HepG2 (cell line): ENCODE results near the gene LEPROT. TPM values are rescaled to one million over a fixed set of nuclear protein-coding genes. Genes with fewer than 3 reads are reported as not detected.

Experiments
- ATF7 ChIP-seq, 2 experiments: fragments of 450-650 bp in 1 of 2; sonication (generic) in 1 of 2; formaldehyde crosslinking in 1 of 2; IDR thresholded peaks; 2 replicates each; pipeline versions ENCODE4 v1.4.0 to v1.6.1; 2016 to 2020; ENCODE audit warnings: antibody characterized with exemption in 1 of 2, mild to moderate bottlenecking in 1 of 2, missing genetic modification reagents in 1 of 2
- CENPT ChIP-seq: sonication (generic); formaldehyde crosslinking; IDR thresholded peaks from 2 replicates; pipeline ENCODE4 v1.8.0; 2022; ENCODE audit warnings: low read depth, mild to moderate bottlenecking, moderate library complexity, missing genetic modification reagents
- DR1 ChIP-seq: sonication (generic); formaldehyde crosslinking; IDR thresholded peaks from 2 replicates; pipeline ENCODE4 v1.8.0; 2021; ENCODE audit warnings: mild to moderate bottlenecking, missing genetic modification reagents, inconsistent platforms
- ELF1 ChIP-seq: sonication (generic); formaldehyde crosslinking; IDR thresholded peaks from 2 replicates; pipeline ENCODE4 v1.4.0; 2020; ENCODE audit warnings: missing genetic modification reagents
- FOXJ3 ChIP-seq: sonication (generic); formaldehyde crosslinking; IDR thresholded peaks from 2 replicates; pipeline ENCODE4 v1.4.0; 2020; ENCODE audit warnings: missing genetic modification reagents, mild to moderate bottlenecking, borderline replicate concordance
- HDAC2 ChIP-seq: sonication (generic); formaldehyde crosslinking; IDR thresholded peaks from 2 replicates; pipeline ENCODE4 v1.4.0; 2020; ENCODE audit warnings: missing genetic modification reagents
- KAT2B ChIP-seq: fragments of 150-350 bp; IDR thresholded peaks from 2 replicates; pipeline ENCODE4 v1.6.1; 2014; ENCODE audit warnings: low read depth, low read length, borderline replicate concordance
- MIXL1 ChIP-seq: IDR thresholded peaks from 2 replicates; pipeline ENCODE4 v1.6.1; 2016
- NFATC3 ChIP-seq: sonication (generic); formaldehyde crosslinking; IDR thresholded peaks from 2 replicates; pipeline ENCODE4 v1.5.1; 2020; ENCODE audit warnings: mild to moderate bottlenecking, missing genetic modification reagents
- NFKBIZ ChIP-seq: IDR thresholded peaks from 2 replicates; pipeline ENCODE4 v1.6.1; 2018; ENCODE audit warnings: missing genetic modification reagents, missing compliant biosample characterization
- NR2F6 ChIP-seq, 2 experiments: IDR thresholded peaks; 2 replicates each; pipeline ENCODE4 v1.6.1; 2016; ENCODE audit warnings: antibody characterized with exemption in 1 of 2, mild to moderate bottlenecking in 1 of 2
- NRL ChIP-seq: sonication (generic); formaldehyde crosslinking; IDR thresholded peaks from 2 replicates; pipeline ENCODE4 v1.5.0; 2020; ENCODE audit warnings: missing genetic modification reagents, mild to moderate bottlenecking, moderate library complexity, borderline replicate concordance
- PHF20 ChIP-seq: sonication (generic); formaldehyde crosslinking; IDR thresholded peaks from 2 replicates; pipeline ENCODE4 v1.5.0; 2020; ENCODE audit warnings: mild to moderate bottlenecking, missing genetic modification reagents
- POGZ ChIP-seq: sonication (generic); formaldehyde crosslinking; IDR thresholded peaks from 2 replicates; pipeline ENCODE4 v1.4.0; 2020; ENCODE audit warnings: mild to moderate bottlenecking, missing genetic modification reagents
- ZKSCAN8 ChIP-seq: IDR thresholded peaks from 2 replicates; pipeline ENCODE4 v1.6.1; 2016; ENCODE audit warnings: borderline replicate concordance, missing genetic modification reagents, missing compliant biosample characterization
- ZNF205 ChIP-seq: IDR thresholded peaks from 2 replicates; pipeline ENCODE4 v1.6.1; 2018; ENCODE audit warnings: missing biosample characterization, missing genetic modification reagents
- ZNF251 ChIP-seq: sonication (generic); formaldehyde crosslinking; IDR thresholded peaks from 2 replicates; pipeline ENCODE4 v1.9.0; 2021; ENCODE audit warnings: mild to moderate bottlenecking, missing genetic modification reagents
- ZNF264 ChIP-seq: sonication (generic); formaldehyde crosslinking; IDR thresholded peaks from 2 replicates; pipeline ENCODE4 v1.4.0; 2020; ENCODE audit warnings: missing genetic modification reagents
- ZNF331 ChIP-seq: sonication (generic); formaldehyde crosslinking; IDR thresholded peaks from 2 replicates; pipeline ENCODE4 v1.4.0; 2020; ENCODE audit warnings: missing genetic modification reagents
- ZNF383 ChIP-seq: sonication (generic); formaldehyde crosslinking; IDR thresholded peaks from 2 replicates; pipeline ENCODE4 v1.4.0; 2020; ENCODE audit warnings: missing genetic modification reagents, mild to moderate bottlenecking, borderline replicate concordance
- ZNF629 ChIP-seq: sonication (generic); formaldehyde crosslinking; conservative IDR thresholded peaks from 2 replicates; pipeline ENCODE4 v1.5.0; 2020; ENCODE audit warnings: missing genetic modification reagents
- ZNF883 ChIP-seq: sonication (generic); formaldehyde crosslinking; IDR thresholded peaks from 2 replicates; pipeline ENCODE4 v1.5.1; 2020; ENCODE audit warnings: mild to moderate bottlenecking, missing genetic modification reagents; ENCODE audit errors: not compliant biosample characterization
- polyA plus RNA-seq, 8 experiments: library from polyadenylated mRNA; depleted of rRNA in 3 of 8; stranded (reverse) in 7 of 8; unstranded in 1 of 8; fragments of >200 nt; fragmentation: Illumina TruSeq in 4 of 8; extraction: Trizol in 4 of 8; gene quantifications; 2 replicates each; pipeline versions ENCODE4 v1.2.1 to v1.2.3, GENCODE V29; 2011 to 2016; ENCODE audit warnings: low read depth in 4 of 8, missing spikeins in 1 of 8, mixed read lengths in 1 of 8; ENCODE audit not compliant: insufficient read depth in 1 of 8
- total RNA-seq, 5 experiments: library from RNA; depleted of rRNA; stranded (reverse); fragments of >200 nt; fragmentation: Illumina TruSeq; extraction: Trizol; gene quantifications; 2 replicates each; pipeline ENCODE4 v1.2.3, GENCODE V29; 2016; ENCODE audit warnings: low read depth in 1 of 5
- TF ChIP-seq, protein P1 (sequence below): sonication (generic); formaldehyde crosslinking; IDR thresholded peaks from 2 replicates; pipeline ENCODE4 v1.9.0; 2022; ENCODE audit warnings: missing genetic modification reagents, mild to moderate bottlenecking, borderline replicate concordance
- TF ChIP-seq, protein P2 (sequence below): sonication (generic); formaldehyde crosslinking; IDR thresholded peaks from 2 replicates; pipeline ENCODE4 v1.4.0; 2020; ENCODE audit warnings: mild to moderate bottlenecking, missing genetic modification reagents
- TF ChIP-seq, protein P3 (sequence below): sonication (generic); formaldehyde crosslinking; conservative IDR thresholded peaks from 2 replicates; pipeline ENCODE4 v1.5.0; 2020; ENCODE audit warnings: missing genetic modification reagents
- TF ChIP-seq, protein P4 (sequence below): sonication (generic); formaldehyde crosslinking; IDR thresholded peaks from 2 replicates; pipeline ENCODE4 v1.5.1; 2020; ENCODE audit warnings: mild to moderate bottlenecking, missing genetic modification reagents, moderate library complexity

Gene LEPROT
- total and polyA plus RNA-seq, 2 of the 13 experiments (the other 11 are each of a cell fraction or from before 2014, with no cell fraction given) = 36.8 to 51.4 TPM

DNA sequence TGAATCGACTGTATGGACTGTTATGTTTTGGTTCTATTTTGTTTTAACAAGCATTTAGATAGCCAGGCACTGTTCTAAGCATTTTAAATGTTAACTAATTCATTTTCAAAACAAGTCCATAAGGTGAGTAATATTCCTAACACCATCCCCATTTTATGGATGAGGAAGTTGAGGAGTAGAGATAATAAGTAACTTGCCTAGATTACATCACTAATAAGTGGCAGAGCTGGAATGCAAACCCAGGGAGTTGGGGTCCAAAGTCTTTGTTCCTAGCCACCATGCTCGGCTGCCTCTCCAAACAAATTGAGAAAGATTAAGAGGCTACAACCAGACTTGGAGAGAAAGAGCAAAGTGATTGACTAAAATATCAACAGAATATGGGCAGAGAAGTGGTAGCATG is 12.6 kb upstream of the LEPROT start (continued):
- TF ChIP-seq NFKBIZ (CRISPR knock-in tag) (no peak), ZKSCAN8 (CRISPR knock-in tag) (no peak), NFATC3 (CRISPR knock-in tag) (no peak), ZNF629 (peak; percentile 99), FOXJ3 (CRISPR knock-in tag) (no peak), NRL (no peak), ZNF883 (CRISPR knock-in tag) (no peak), ZNF383 (CRISPR knock-in tag) (no peak), CENPT (CRISPR knock-in tag) (no peak), NR2F6 (IDR thresholded peaks at IDR 0.05) (no peak), NR2F6 (CRISPR knock-in tag; IDR thresholded peaks at IDR 0.05) (no peak), ZNF331 (CRISPR knock-in tag) (no peak), POGZ (CRISPR knock-in tag) (peak; percentile 77), PHF20 (CRISPR knock-in tag) (no peak), ZNF251 (CRISPR knock-in tag) (no peak), ZNF264 (CRISPR knock-in tag) (no peak), ATF7 (IDR thresholded peaks at IDR 0.05) (peak; percentile 49; the same call in 1 of the 2 replicates), ATF7 (CRISPR knock-in tag; IDR thresholded peaks at IDR 0.05) (no peak), HDAC2 (0 out of 2 replicates have a peak, but pooled peaks have one; percentile 32), DR1 (CRISPR knock-in tag) (no peak), KAT2B (no peak), ELF1 (no peak), ZNF205 (no peak), MIXL1 (CRISPR knock-in tag) (peak; percentile 85)
- TF ChIP-seq, protein P1, sequence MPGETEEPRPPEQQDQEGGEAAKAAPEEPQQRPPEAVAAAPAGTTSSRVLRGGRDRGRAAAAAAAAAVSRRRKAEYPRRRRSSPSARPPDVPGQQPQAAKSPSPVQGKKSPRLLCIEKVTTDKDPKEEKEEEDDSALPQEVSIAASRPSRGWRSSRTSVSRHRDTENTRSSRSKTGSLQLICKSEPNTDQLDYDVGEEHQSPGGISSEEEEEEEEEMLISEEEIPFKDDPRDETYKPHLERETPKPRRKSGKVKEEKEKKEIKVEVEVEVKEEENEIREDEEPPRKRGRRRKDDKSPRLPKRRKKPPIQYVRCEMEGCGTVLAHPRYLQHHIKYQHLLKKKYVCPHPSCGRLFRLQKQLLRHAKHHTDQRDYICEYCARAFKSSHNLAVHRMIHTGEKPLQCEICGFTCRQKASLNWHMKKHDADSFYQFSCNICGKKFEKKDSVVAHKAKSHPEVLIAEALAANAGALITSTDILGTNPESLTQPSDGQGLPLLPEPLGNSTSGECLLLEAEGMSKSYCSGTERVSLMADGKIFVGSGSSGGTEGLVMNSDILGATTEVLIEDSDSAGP (CRISPR knock-in tag) = no peak
- TF ChIP-seq, protein P2, sequence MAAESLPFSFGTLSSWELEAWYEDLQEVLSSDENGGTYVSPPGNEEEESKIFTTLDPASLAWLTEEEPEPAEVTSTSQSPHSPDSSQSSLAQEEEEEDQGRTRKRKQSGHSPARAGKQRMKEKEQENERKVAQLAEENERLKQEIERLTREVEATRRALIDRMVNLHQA (CRISPR knock-in tag) = no peak
- TF ChIP-seq, protein P3, sequence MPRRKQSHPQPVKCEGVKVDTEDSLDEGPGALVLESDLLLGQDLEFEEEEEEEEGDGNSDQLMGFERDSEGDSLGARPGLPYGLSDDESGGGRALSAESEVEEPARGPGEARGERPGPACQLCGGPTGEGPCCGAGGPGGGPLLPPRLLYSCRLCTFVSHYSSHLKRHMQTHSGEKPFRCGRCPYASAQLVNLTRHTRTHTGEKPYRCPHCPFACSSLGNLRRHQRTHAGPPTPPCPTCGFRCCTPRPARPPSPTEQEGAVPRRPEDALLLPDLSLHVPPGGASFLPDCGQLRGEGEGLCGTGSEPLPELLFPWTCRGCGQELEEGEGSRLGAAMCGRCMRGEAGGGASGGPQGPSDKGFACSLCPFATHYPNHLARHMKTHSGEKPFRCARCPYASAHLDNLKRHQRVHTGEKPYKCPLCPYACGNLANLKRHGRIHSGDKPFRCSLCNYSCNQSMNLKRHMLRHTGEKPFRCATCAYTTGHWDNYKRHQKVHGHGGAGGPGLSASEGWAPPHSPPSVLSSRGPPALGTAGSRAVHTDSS (CRISPR knock-in tag) = no peak
- TF ChIP-seq, protein P4, sequence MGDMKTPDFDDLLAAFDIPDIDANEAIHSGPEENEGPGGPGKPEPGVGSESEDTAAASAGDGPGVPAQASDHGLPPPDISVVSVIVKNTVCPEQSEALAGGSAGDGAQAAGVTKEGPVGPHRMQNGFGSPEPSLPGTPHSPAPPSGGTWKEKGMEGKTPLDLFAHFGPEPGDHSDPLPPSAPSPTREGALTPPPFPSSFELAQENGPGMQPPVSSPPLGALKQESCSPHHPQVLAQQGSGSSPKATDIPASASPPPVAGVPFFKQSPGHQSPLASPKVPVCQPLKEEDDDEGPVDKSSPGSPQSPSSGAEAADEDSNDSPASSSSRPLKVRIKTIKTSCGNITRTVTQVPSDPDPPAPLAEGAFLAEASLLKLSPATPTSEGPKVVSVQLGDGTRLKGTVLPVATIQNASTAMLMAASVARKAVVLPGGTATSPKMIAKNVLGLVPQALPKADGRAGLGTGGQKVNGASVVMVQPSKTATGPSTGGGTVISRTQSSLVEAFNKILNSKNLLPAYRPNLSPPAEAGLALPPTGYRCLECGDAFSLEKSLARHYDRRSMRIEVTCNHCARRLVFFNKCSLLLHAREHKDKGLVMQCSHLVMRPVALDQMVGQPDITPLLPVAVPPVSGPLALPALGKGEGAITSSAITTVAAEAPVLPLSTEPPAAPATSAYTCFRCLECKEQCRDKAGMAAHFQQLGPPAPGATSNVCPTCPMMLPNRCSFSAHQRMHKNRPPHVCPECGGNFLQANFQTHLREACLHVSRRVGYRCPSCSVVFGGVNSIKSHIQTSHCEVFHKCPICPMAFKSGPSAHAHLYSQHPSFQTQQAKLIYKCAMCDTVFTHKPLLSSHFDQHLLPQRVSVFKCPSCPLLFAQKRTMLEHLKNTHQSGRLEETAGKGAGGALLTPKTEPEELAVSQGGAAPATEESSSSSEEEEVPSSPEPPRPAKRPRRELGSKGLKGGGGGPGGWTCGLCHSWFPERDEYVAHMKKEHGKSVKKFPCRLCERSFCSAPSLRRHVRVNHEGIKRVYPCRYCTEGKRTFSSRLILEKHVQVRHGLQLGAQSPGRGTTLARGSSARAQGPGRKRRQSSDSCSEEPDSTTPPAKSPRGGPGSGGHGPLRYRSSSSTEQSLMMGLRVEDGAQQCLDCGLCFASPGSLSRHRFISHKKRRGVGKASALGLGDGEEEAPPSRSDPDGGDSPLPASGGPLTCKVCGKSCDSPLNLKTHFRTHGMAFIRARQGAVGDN (CRISPR knock-in tag) = no peak
